ENCODE results near the gene IL3.
"Not testable (repeated sequence)": the region's sequence is repeated elsewhere in the genome, so short reads cannot be mapped to it uniquely, and the experiment has no call there.

DNA sequence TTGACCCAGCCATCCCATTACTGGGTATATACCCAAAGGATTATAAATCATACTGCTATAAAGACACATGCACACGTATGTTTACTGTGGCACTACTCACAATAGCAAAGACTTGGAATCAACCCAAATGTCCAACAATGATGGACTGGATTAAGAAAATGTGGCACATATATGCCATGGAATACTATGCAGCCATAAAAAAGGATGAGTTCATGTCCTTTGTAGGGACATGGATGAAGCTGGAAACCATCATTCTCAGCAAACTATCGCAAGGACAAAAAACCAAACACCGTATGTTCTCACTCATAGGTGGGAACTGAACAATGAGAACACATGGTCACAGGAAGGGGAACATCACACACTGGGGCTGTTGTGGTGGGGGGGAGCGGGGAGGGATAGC, 48.5 kb downstream of the IL3 start:
- TF ChIP-seq, protein P1, sequence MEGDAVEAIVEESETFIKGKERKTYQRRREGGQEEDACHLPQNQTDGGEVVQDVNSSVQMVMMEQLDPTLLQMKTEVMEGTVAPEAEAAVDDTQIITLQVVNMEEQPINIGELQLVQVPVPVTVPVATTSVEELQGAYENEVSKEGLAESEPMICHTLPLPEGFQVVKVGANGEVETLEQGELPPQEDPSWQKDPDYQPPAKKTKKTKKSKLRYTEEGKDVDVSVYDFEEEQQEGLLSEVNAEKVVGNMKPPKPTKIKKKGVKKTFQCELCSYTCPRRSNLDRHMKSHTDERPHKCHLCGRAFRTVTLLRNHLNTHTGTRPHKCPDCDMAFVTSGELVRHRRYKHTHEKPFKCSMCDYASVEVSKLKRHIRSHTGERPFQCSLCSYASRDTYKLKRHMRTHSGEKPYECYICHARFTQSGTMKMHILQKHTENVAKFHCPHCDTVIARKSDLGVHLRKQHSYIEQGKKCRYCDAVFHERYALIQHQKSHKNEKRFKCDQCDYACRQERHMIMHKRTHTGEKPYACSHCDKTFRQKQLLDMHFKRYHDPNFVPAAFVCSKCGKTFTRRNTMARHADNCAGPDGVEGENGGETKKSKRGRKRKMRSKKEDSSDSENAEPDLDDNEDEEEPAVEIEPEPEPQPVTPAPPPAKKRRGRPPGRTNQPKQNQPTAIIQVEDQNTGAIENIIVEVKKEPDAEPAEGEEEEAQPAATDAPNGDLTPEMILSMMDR (IDR thresholded peaks at IDR 0.05) = not testable (repeated sequence)
- TF ChIP-seq POLR2A (IDR thresholded peaks at IDR 0.05) = not testable (repeated sequence)

Measured in thyroid gland (tissue), 4 donors.